ENCODE data around the gene USH1G.
"Not testable (repeated sequence)": the region's sequence is repeated elsewhere in the genome, so short reads cannot be mapped to it uniquely, and the experiment has no call there.

USH1G gene

GRCh38 chr17:74925242-74925641, 2.2 kb upstream of the USH1G start:
- no peak for ATAC-seq

GRCh38 chr17:74924250-74924948, 1.3 kb upstream of the USH1G start, which contains the start of gene OTOP2:
Gene OTOP2 (plus strand): TSS chr17:74924273. CDS start chr17:74924633, 360 bp downstream.
- ATAC-seq = no peak

- ATAC-seq = peak; percentile 49 to 53
These were observed 639 bp upstream of the USH1G start for GRCh38 chr17:74923538-74924249.

GRCh38 chr17:74922172-74922571, 883 bp downstream of the USH1G start:
- no peak for ATAC-seq

- ATAC-seq = no peak
These were observed 1.3 kb downstream of the USH1G start for GRCh38 chr17:74921769-74922168.

- no peak for ATAC-seq
These were observed 1.9 kb downstream of the USH1G start for GRCh38 chr17:74921026-74921681.

- no peak for ATAC-seq
These were observed 2.4 kb downstream of the USH1G start for GRCh38 chr17:74920642-74921025.

- ATAC-seq = no peak
These were observed 2.8 kb downstream of the USH1G start for GRCh38 chr17:74920306-74920620.

GRCh38 chr17:74919440-74920305, 3.4 kb downstream of the USH1G start:
- ATAC-seq = no peak

GRCh38 chr17:74918906-74919305, 4.1 kb downstream of the USH1G start:
- ATAC-seq = no peak

GRCh38 chr17:74917430-74917829, 5.6 kb downstream of the USH1G start:
- ATAC-seq = no peak

GRCh38 chr17:74916851-74917199, 6.2 kb downstream of the USH1G start:
- ATAC-seq = no peak

- no peak for ATAC-seq
These were observed 6.8 kb downstream of the USH1G start for GRCh38 chr17:74916136-74916850.

- not testable (repeated sequence) for ATAC-seq
These were observed 11.6 kb downstream of the USH1G start for GRCh38 chr17:74911423-74911822.

GRCh38 chr17:74909097-74909496, 14.0 kb downstream of the USH1G start:
- ATAC-seq = not testable (repeated sequence)

- no peak for ATAC-seq
These were observed 16.0 kb downstream of the USH1G start for GRCh38 chr17:74907012-74907411.

GRCh38 chr17:74906214-74906793, 16.8 kb downstream of the USH1G start:
- ATAC-seq = not testable (repeated sequence)

GRCh38 chr17:74904687-74905409, 18.2 kb downstream of the USH1G start:
- ATAC-seq = no peak

GRCh38 chr17:74903671-74904070, 19.4 kb downstream of the USH1G start:
- ATAC-seq = no peak

- no peak for ATAC-seq
These were observed 20.0 kb downstream of the USH1G start for GRCh38 chr17:74903034-74903433.

Data from activated CD4-positive, CD25-positive, alpha-beta regulatory T cell treated with anti-CD3 and anti-CD28 coated beads, Interleukin-2, amount 50 U/mL, for 24 hours (primary cell).